Measurements from ENCODE around the gene LRP5.

Gene LRP5

GRCh38 chr11:68351450-68352275, 39.3 kb downstream of the LRP5 start:
- H3K27ac ChIP-seq (ENCODE audit: low read length) = peak overlapping the region; percentile 93
- H3K36me3 ChIP-seq (ENCODE audit: control insufficient read depth in 2 of 2, insufficient read depth in 2 of 2, low read length in 2 of 2) = peaks cover 0 to 2% of the 10 kb centered on the region in 2 donors
- no peak overlapping the region for H3K9ac ChIP-seq (ENCODE audit: low read length in 2 of 2)
- no peaks in the 10 kb centered on the region for H3K27me3 ChIP-seq (ENCODE audit: control insufficient read depth in 1 of 2, insufficient read depth in 2 of 2, low read length in 2 of 2)
- H3K9me3 ChIP-seq (ENCODE audit: control insufficient read depth in 2 of 2, low read length in 2 of 2) = no peaks in the 10 kb centered on the region
- H3K4me3 ChIP-seq (ENCODE audit: low read length in 2 of 2) = peak overlapping the region in 1 of 2 donors; percentile 29
- peaks cover 84% of the 10 kb centered on the region for H3K4me1 ChIP-seq (ENCODE audit: control insufficient read depth, insufficient read depth, low read length)

DNA sequence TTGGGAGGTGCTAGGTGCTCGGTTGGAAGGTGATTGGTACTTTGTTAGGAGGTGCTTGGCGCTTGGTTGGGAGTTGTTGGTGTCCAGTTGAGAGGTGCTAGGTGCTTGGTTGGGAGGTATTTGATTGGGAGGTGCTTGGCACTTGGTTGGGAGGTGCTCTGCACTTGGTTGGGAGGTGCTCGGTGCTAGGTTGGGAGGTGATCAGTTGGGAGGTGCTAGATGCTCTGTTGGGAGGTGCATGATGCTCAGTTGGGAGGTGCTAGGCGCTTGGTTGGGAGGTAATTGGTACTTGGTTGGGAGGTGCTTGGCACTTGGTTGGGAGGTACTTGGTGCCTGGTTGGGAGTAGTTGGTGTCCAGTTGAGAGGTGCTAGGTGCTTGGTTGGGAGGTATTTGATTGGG, 40.2 kb downstream of the LRP5 start:
- Histone ChIP-seq H3K9me3 (ENCODE audit: control insufficient read depth in 2 of 2, low read length in 2 of 2) (no peaks in the 10 kb centered on the region), H3K9ac (ENCODE audit: low read length in 2 of 2) (peak overlapping the region; percentile 21 to 68), H3K27me3 (ENCODE audit: control insufficient read depth in 1 of 2, insufficient read depth in 2 of 2, low read length in 2 of 2) (no peaks in the 10 kb centered on the region), H3K27ac (ENCODE audit: low read length) (peak overlapping the region; percentile 93), H3K4me3 (ENCODE audit: low read length in 2 of 2) (peak overlapping the region in 1 of 2 donors; percentile 29), H3K36me3 (ENCODE audit: control insufficient read depth in 2 of 2, insufficient read depth in 2 of 2, low read length in 2 of 2) (peaks cover 0 to 2% of the 10 kb centered on the region in 2 donors), H3K4me1 (ENCODE audit: control insufficient read depth, insufficient read depth, low read length) (peaks cover 84% of the 10 kb centered on the region)

GRCh38 chr11:68353118-68353517, 40.7 kb downstream of the LRP5 start:
- peaks cover 0 to 4% of the 10 kb centered on the region in 2 donors for H3K36me3 ChIP-seq (ENCODE audit: control insufficient read depth in 2 of 2, insufficient read depth in 2 of 2, low read length in 2 of 2)
- no peaks in the 10 kb centered on the region for H3K27me3 ChIP-seq (ENCODE audit: control insufficient read depth in 1 of 2, insufficient read depth in 2 of 2, low read length in 2 of 2)
- peak overlapping the region in 1 of 2 donors; percentile 60 for H3K4me3 ChIP-seq (ENCODE audit: low read length in 2 of 2)
- no peaks in the 10 kb centered on the region for H3K9me3 ChIP-seq (ENCODE audit: control insufficient read depth in 2 of 2, low read length in 2 of 2)
- H3K27ac ChIP-seq (ENCODE audit: low read length) = peak overlapping the region; percentile 93
- H3K9ac ChIP-seq (ENCODE audit: low read length in 2 of 2) = peak overlapping the region; percentile 36 to 68
- H3K4me1 ChIP-seq (ENCODE audit: control insufficient read depth, insufficient read depth, low read length) = peaks cover 84% of the 10 kb centered on the region

DNA sequence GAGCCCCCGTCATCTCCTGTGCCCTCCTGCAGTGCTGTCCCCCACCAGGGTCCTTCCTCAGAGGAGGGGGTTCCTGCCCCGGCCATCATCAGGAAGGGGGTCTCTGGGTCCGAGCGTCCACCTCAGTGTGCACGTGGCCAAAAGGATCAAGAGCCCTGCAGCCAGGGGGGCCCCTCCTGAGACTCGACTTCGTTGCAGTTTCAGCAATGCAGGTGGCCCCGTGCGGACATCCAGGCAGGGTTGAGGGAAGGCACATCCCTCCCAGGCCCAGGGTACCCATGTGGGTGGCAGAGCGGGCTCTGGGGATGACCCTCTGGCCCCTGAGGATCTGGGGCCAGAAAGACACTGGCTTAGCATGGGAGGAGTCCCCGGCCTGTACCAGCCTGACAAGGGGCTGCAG, 41.3 kb downstream of the LRP5 start:
- Histone ChIP-seq H3K9me3 (ENCODE audit: control insufficient read depth in 2 of 2, low read length in 2 of 2) (no peaks in the 10 kb centered on the region), H3K9ac (ENCODE audit: low read length in 2 of 2) (peak overlapping the region; percentile 36 to 68), H3K4me1 (ENCODE audit: control insufficient read depth, insufficient read depth, low read length) (peaks cover 89% of the 10 kb centered on the region), H3K36me3 (ENCODE audit: control insufficient read depth in 2 of 2, insufficient read depth in 2 of 2, low read length in 2 of 2) (peaks cover 4 to 8% of the 10 kb centered on the region in 2 donors), H3K27ac (ENCODE audit: low read length) (peak overlapping the region; percentile 93), H3K27me3 (ENCODE audit: control insufficient read depth in 1 of 2, insufficient read depth in 2 of 2, low read length in 2 of 2) (no peaks in the 10 kb centered on the region), H3K4me3 (ENCODE audit: low read length in 2 of 2) (peak overlapping the region in 1 of 2 donors; percentile 60)

DNA sequence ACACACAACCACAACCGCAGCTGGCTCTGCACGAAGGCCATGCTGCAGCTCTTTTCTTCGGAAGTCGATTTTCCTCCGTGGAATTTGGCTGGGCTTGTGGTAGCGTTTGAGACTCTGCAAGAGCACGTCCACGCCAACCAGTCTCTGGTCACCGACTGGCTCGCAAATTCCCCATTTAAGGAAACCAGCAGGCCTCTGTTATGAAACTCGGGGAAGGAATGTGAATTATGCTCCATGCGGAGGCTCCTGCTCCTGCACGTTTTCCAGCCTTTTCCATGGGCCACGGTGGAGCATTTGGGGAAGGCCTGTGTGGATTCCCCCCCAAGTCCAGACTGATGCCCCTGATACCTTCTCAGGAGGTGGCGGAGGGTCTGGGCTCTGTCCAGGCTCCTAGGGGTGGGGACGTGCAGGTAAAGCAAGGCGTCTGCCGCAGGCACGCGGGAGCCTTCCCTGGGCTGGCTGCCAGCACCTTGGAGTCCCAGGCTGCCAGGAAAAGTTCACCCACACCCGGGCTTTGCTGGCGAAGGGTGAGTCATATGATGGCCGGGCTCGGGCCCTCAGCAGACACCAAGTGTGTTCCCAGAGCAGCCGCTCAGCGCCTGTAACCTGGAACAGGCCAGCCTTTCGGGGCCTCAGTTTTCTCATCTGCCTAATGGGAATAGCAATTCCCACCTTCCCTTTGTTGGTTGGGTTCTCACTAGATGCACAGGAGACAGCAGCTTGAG, 41.9 kb downstream of the LRP5 start:
- Histone ChIP-seq H3K9ac (ENCODE audit: low read length in 2 of 2) (peak overlapping the region; percentile 51 to 68), H3K4me3 (ENCODE audit: low read length in 2 of 2) (peak overlapping the region; percentile 18 to 60), H3K9me3 (ENCODE audit: control insufficient read depth in 2 of 2, low read length in 2 of 2) (no peaks in the 10 kb centered on the region), H3K36me3 (ENCODE audit: control insufficient read depth in 2 of 2, insufficient read depth in 2 of 2, low read length in 2 of 2) (peaks cover 10 to 14% of the 10 kb centered on the region in 2 donors), H3K27me3 (ENCODE audit: control insufficient read depth in 1 of 2, insufficient read depth in 2 of 2, low read length in 2 of 2) (no peaks in the 10 kb centered on the region), H3K4me1 (ENCODE audit: control insufficient read depth, insufficient read depth, low read length) (peaks cover 88% of the 10 kb centered on the region), H3K27ac (ENCODE audit: low read length) (peak overlapping the region; percentile 93)

DNA sequence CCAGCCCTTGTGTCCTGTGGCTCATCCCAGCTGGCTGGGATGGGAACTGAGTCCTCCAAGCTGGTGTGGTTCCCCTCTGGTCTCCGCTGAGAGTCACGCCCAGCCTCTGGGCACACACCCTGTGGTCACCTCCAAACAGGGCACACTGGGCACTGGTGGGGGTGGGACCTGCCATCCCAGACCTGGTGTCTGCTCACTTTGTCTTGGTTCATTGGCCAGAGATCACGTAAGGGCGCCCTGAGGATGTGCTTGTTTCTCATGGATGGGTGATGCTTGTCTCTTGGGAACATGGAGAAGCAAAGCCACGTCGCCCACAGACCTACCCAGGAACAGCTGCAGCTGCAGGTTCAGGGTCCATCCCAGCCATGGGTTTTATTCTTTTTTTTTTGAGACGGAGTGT, 43.1 kb downstream of the LRP5 start:
- Histone ChIP-seq H3K4me3 (ENCODE audit: low read length in 2 of 2) (no peak overlapping the region), H3K27ac (ENCODE audit: low read length) (peak overlapping the region; percentile 93), H3K9ac (ENCODE audit: low read length in 2 of 2) (peak overlapping the region; percentile 42 to 68), H3K36me3 (ENCODE audit: control insufficient read depth in 2 of 2, insufficient read depth in 2 of 2, low read length in 2 of 2) (peaks cover 11 to 19% of the 10 kb centered on the region in 2 donors), H3K9me3 (ENCODE audit: control insufficient read depth in 2 of 2, low read length in 2 of 2) (no peaks in the 10 kb centered on the region), H3K27me3 (ENCODE audit: control insufficient read depth in 1 of 2, insufficient read depth in 2 of 2, low read length in 2 of 2) (no peaks in the 10 kb centered on the region), H3K4me1 (ENCODE audit: control insufficient read depth, insufficient read depth, low read length) (peaks cover 77% of the 10 kb centered on the region)

DNA sequence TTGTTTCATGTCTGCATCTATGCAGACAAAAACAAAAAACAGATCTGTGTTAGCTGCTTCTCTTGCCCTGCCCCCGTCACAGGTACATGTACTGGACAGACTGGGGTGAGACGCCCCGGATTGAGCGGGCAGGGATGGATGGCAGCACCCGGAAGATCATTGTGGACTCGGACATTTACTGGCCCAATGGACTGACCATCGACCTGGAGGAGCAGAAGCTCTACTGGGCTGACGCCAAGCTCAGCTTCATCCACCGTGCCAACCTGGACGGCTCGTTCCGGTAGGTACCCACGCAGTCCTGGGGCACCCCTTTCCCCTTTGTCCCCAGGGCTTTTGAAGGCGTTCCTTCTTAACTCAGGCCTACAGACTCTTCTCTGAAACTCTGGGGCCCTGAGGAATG, 45.2 kb downstream of the LRP5 start:
- Histone ChIP-seq H3K4me3 (ENCODE audit: low read length in 2 of 2) (no peak overlapping the region), H3K36me3 (ENCODE audit: control insufficient read depth in 2 of 2, insufficient read depth in 2 of 2, low read length in 2 of 2) (peaks cover 11 to 17% of the 10 kb centered on the region in 2 donors), H3K9ac (ENCODE audit: low read length in 2 of 2) (no peak overlapping the region), H3K27me3 (ENCODE audit: control insufficient read depth in 1 of 2, insufficient read depth in 2 of 2, low read length in 2 of 2) (no peaks in the 10 kb centered on the region), H3K4me1 (ENCODE audit: control insufficient read depth, insufficient read depth, low read length) (peaks cover 60% of the 10 kb centered on the region), H3K9me3 (ENCODE audit: control insufficient read depth in 2 of 2, low read length in 2 of 2) (no peaks in the 10 kb centered on the region), H3K27ac (ENCODE audit: low read length) (peak overlapping the region; percentile 3)

- Histone ChIP-seq H3K27me3 (ENCODE audit: control insufficient read depth in 1 of 2, insufficient read depth in 2 of 2, low read length in 2 of 2) (no peaks in the 10 kb centered on the region), H3K4me1 (ENCODE audit: control insufficient read depth, insufficient read depth, low read length) (peaks cover 59% of the 10 kb centered on the region), H3K9me3 (ENCODE audit: control insufficient read depth in 2 of 2, low read length in 2 of 2) (no peaks in the 10 kb centered on the region), H3K9ac (ENCODE audit: low read length in 2 of 2) (no peak overlapping the region), H3K27ac (ENCODE audit: low read length) (no peak overlapping the region), H3K4me3 (ENCODE audit: low read length in 2 of 2) (no peak overlapping the region), H3K36me3 (ENCODE audit: control insufficient read depth in 2 of 2, insufficient read depth in 2 of 2, low read length in 2 of 2) (peaks cover 11 to 17% of the 10 kb centered on the region in 2 donors)
Measured at GRCh38 chr11:68358416-68358815, 46.0 kb downstream of the LRP5 start.

DNA sequence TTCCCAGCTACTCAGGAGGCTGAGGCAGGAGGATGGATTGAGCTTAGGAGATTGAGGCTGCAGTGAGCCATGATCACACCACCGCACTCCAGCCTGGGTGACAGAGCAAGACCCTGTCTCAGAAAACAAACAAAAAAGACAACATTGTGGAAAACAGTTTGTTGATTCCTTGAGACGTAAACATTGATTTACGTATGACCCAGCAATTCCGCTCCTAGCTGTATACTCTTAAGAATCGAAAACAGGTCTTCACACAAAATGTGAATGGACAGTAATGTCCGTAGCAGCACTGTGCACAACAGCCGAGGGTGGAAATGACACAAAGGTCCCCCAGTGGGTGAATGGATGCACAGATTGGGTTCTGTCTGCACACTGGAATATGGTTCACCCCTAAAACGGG, 49.3 kb downstream of the LRP5 start:
- H3K4me3 ChIP-seq (ENCODE audit: low read length in 2 of 2) = no peak overlapping the region
- no peak overlapping the region for H3K27ac ChIP-seq (ENCODE audit: low read length)
- no peaks in the 10 kb centered on the region for H3K9me3 ChIP-seq (ENCODE audit: control insufficient read depth in 2 of 2, low read length in 2 of 2)
- peaks cover 19 to 23% of the 10 kb centered on the region in 2 donors for H3K36me3 ChIP-seq (ENCODE audit: control insufficient read depth in 2 of 2, insufficient read depth in 2 of 2, low read length in 2 of 2)
- no peak overlapping the region for H3K9ac ChIP-seq (ENCODE audit: low read length in 2 of 2)
- H3K27me3 ChIP-seq (ENCODE audit: control insufficient read depth in 1 of 2, insufficient read depth in 2 of 2, low read length in 2 of 2) = no peaks in the 10 kb centered on the region
- H3K4me1 ChIP-seq (ENCODE audit: control insufficient read depth, insufficient read depth, low read length) = peaks cover 31% of the 10 kb centered on the region

DNA sequence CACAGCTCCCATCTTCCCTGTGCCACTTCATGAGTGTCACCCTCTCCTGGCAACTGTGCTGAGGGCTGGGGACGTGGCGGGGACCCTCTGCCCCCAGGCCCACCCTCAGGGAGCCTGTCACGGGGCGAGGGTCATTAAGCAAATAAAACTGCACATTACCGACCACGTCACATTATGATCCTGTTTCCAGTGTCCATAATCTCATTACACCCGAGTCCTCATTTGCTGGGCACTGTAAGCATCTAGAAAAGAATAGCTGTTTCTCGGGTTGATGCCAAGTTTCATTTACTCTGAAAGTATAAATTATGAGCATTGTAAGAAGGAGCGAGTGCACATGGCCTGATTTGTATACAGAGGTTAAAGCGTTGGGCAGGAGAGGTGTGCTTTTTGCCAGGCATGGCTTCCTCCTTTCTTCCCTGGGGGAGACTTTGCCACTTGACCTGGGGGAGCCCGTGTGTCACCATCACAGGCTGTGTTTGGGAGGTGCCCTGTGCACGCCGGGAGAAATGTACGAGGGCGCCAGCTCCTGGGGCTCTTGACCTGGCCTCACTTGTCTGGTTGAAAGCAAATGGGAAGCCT, 50.5 kb downstream of the LRP5 start:
- Histone ChIP-seq H3K27ac (ENCODE audit: low read length) (peak overlapping the region; percentile 55), H3K4me3 (ENCODE audit: low read length in 2 of 2) (no peak overlapping the region), H3K27me3 (ENCODE audit: control insufficient read depth in 1 of 2, insufficient read depth in 2 of 2, low read length in 2 of 2) (no peaks in the 10 kb centered on the region), H3K4me1 (ENCODE audit: control insufficient read depth, insufficient read depth, low read length) (peaks cover 20% of the 10 kb centered on the region), H3K9me3 (ENCODE audit: control insufficient read depth in 2 of 2, low read length in 2 of 2) (no peaks in the 10 kb centered on the region), H3K36me3 (ENCODE audit: control insufficient read depth in 2 of 2, insufficient read depth in 2 of 2, low read length in 2 of 2) (peaks cover 25 to 27% of the 10 kb centered on the region in 2 donors), H3K9ac (ENCODE audit: low read length in 2 of 2) (no peak overlapping the region)
